HG03457 (cell line): Measurements from ENCODE around the gene ZBTB45.
"Not testable (repeated sequence)": the region's sequence is repeated elsewhere in the genome, so short reads cannot be mapped to it uniquely, and the experiment has no call there.

Experiments
- ATAC-seq: cut with Tn5 transposase; IDR thresholded peaks from one replicate; pipeline ENCODE4 v1.9.1; 2021; ENCODE audit warnings: moderate number of reproducible peaks; ENCODE audit not compliant: unreplicated experiment

The ZBTB45 gene

DNA sequence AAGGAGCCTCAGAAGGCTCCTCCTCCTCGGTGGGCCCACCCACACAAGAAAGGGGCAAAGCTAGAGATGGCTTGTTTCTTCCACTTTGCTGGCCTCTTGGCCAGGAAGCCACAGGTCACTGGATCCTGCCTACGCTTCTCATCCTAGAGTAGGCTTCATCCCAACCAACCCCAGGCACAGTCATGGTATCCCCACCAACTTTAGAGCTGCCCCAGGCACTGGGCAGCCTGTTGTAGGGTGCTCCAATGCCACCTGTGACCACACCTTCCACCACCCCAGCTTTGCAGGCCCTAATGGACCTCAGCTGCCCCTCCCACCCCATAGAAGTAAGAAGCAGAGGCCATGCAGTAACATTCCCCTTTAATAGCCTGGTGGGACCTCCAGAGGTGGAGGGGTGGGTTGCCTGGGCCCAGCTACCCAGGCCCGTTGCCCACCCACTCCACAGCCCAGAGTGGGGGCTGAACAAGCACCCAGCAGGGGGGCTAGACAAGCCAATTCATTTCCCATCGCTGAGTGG is 35.8 kb upstream of the ZBTB45 start:
- ATAC-seq: no peak

DNA sequence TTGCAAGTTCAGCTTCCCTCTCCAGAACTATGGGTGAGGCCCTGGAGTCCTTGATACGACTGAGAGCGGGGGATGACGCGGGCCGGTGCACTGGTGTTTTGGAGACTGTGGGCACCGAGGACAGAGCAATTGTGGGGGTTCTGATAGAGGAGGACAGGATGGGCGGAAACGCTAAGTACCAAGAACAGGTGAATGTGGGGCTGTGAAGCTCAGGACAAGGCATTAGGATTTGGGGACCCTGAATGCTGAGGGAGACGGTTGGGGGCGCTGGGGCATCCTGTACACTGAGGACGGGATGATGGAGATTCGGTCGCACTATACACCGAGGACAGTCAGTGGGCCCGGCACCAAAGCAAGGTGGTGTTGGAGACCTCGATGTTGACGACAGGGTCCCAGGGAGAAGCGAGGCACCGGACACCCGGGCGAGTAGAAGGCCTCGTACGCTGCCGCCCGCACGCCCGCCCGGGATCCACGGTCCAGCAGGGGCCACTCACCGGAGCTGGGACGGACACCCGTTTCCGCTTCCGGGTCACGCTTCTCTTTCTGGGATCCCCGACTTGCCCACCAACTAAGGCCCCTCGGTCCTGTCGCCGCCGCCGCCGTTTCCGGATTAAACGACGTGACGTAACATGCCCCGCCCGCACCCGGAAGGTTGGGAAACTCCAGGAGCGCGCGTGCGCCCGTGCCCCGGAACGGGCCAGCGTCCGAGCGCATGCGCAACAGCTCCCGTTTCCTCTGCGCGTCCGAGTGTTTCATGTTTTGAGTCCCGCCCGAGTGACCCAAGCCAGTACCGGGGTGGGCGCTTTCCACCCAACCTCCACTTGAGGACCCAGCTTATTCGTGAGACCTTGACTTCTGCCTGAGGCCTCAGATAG is 35.1 kb upstream of the ZBTB45 start, which contains the start of gene CHMP2A:
TSS of gene CHMP2A (minus strand) at position 612 of the 875 bp plus-strand sequence. CDS start 893 bp downstream, outside the sequence.
- ATAC-seq: no peak

DNA sequence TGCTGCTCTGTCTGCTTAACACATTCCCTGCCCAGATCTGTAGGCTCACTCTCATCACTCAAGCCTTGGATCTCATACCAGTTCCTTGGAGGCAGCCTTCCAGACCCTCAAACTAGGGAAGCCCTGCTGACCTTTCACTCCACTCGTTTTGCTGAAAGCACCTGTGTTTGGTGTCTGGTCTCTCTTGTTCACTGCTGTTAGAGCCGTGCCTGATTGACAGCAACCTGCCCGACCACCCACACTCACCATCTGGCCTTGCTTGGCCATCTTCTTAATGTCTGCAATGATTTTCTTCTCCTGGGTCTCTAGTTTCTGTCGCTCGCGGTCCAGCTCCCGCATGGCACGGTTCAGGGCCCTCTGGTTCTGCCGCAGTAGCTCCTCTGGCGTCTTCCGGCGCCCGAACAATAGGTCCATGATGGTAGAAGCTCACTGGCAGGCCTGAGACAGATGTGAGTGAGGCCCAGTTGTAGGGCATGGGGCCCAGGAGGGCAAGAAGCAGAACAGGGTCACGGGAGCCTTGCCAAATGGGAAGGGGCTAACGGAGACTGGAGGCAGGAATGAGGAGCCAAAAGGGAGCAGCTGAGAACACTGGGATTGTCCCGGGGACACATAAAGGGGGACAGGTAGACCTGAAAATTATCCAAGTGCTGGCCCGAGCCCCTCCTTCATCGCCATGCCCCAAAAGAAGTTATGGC is 34.3 kb upstream of the ZBTB45 start:
- no peak for ATAC-seq

DNA sequence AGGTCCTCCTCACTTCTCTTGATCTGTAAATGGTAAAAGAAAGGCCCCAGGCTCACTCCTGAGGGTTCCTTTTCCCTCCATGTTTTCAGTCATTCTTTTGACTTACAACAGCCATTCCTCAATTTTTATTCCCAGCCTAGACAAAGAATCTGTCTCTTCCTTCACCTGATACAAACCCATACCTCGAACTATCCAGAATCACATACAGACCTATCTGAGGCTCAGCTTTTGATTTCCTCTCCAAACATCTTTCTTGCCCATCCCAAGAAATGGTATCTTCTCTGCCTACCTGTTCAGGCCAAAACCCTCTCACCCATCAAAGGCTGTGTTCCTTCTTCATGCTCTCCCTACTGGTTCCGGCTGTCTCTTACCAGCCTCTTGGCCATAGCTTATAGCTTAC is 33.0 kb upstream of the ZBTB45 start:
- ATAC-seq: no peak

DNA sequence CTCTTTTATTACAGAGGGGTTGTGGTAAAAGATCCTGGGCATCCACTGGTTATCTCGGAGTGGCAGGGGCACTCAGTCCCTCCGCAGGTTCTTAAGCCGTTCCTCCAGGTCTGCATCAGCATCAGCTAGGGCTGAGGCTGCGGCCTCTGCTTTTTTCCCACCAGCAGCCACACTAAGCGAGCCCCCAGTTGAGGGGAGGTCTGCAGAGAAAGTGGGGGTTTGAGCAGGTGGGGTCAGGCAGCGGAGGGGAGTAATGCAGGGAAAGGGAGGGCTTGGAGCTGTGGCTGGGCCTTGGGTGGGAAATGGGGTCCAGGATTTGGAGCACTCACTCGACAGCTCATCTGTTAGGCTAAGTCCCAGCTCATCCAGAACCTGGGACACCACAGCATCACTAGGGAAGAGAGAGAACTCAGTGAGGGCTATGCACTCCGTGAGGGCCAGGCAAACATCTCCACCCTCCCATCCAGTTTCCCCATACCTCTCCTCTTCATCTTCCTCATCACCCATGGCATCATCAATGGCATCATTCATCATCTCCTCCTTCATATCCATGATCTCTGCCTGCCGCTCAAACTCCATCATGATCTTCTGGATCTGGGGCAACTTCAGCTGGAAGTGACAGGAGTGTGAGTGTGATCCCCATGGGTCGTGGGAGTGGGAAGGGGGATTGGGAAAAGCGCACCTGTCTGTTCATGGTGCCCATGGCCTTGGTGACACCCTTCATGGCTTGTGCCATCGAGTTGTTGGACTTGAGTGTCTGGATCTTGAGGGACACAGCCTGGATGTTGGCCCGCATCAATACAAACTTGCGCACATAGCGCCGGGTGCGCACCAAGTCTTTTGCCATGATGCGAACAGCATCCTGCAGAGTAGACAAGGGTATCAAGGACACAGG is 32.2 kb upstream of the ZBTB45 start:
- no peak for ATAC-seq

DNA sequence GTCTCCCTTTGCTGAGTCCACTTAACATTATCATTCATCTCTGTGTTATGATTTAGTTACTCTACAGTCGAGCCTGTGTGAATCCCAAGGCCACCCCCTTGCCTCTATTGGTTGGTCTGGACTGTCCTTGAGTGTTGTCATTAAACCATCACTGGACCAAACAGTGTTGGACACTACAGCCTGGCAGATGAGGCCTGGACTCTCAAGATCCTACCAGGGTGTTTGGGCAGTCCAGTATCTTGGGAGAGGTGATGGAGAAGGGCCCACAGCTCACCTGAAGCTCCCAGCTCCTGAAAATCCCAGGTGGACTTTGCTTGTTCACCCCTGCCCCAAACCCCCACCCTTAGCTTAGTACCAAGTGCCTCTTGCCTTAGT is 31.5 kb upstream of the ZBTB45 start:
- ATAC-seq: no peak

DNA sequence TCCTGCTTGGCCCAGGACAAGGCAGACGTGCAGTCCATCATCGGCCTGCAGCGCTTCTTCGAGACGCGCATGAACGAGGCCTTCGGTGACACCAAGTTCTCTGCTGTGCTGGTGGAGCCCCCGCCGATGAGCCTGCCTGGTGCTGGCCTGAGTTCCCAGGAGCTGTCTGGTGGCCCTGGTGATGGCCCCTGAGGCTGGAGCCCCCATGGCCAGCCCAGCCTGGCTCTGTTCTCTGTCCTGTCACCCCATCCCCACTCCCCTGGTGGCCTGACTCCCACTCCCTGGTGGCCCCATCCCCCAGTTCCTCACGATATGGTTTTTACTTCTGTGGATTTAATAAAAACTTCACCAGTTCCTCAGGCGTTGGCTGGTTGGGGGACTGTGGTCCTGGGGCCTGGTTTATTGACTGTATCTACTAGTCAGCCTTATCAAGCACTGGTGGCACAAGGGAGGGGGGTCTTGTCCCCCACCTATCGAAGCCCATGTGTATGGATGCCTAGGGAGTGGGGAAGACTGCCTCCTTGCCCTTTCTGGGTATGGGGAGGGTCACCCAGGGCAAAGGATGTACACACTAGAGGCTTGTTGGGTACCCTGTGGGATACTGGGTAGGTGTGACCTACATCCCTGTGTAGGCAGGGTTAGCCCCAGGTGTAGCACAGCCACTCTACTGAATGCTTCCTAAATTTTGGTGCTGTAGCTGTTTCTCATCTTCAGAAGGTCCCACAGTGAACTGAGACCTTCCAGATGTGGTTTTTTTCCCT is 30.9 kb upstream of the ZBTB45 start:
- ATAC-seq: no peak

DNA sequence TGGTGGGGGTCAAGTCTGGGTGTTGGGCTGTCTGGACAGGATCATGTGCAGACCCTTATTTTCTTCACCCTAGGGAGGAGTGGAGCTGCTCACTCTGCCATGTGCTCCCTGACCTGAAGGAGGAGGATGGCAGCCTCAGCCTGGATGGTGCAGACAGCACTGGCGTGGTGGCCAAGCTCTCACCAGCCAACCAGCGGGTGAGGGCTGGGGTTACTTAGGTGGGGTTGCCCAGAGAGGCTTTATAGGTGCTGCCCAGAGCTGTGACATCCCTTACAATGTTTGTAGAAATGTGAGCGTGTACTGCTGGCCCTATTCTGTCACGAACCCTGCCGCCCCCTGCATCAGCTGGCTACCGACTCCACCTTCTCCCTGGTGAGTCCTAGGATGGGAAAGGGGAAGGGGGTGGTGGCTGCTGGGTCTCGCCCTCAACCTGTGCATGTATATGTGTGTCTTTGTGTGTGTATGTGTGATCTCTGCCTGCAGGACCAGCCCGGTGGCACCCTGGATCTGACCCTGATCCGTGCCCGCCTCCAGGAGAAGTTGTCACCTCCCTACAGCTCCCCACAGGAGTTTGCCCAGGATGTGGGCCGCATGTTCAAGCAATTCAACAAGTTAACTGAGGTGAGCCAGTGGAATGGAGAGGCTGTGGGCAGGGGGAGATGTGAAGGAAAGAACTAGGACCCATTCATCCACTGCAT is 30.2 kb upstream of the ZBTB45 start:
- ATAC-seq: no peak

DNA sequence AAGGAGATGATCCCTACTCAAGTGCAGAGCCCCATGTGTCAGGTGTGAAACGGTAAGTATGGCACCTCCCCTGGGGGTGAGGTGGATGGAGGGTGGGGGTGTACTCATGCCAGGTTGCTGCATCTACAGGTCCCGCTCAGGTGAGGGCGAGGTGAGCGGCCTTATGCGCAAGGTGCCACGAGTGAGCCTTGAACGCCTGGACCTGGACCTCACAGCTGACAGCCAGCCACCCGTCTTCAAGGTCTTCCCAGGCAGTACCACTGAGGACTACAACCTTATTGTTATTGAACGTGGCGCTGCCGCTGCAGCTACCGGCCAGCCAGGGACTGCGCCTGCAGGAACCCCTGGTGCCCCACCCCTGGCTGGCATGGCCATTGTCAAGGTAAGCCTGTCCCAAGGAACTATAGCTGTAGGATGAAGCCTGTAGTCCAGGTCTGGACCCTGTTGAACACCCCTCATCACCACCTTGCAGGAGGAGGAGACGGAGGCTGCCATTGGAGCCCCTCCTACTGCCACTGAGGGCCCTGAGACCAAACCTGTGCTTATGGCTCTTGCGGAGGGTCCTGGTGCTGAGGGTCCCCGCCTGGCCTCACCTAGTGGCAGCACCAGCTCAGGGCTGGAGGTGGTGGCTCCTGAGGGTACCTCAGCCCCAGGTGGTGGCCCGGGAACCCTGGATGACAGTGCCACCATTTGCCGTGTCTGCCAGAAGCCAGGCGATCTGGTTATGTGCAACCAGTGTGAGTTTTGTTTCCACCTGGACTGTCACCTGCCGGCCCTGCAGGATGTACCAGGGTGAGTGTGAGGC is 29.5 kb upstream of the ZBTB45 start:
- ATAC-seq: no peak

DNA sequence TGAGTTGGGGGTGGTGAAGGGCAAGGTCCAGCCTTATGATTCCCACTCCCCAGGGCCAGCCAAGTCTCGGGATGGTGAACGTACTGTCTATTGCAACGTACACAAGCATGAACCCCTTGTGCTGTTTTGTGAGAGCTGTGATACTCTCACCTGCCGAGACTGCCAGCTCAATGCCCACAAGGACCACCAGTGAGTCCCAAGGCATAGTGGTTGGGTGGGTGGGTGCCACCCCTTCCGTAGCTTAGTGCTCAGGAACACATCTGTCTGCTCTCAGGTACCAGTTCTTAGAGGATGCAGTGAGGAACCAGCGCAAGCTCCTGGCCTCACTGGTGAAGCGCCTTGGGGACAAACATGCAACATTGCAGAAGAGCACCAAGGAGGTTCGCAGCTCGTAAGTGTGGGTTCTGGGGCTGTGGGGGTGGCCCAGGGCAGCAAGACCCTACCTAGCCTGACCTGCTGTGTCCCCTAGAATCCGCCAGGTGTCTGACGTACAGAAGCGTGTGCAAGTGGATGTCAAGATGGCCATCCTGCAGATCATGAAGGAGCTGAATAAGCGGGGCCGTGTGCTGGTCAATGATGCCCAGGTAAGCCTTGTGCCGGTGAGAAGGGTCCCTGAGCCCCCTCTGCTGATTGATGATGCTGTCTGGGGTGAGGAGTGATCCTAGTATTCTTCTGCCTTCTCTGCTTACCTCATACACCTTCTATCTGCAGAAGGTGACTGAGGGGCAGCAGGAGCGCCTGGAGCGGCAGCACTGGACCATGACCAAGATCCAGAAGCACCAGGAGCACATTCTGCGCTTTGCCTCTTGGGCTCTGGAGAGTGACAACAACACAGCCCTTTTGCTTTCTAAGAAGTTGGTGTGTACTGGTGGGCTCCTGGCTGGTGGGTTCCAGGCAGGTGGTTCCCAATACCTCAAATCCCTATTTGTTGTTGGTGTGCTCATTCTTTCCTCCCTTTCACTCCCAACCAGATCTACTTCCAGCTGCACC is 28.0 kb upstream of the ZBTB45 start:
- ATAC-seq: no peak

DNA sequence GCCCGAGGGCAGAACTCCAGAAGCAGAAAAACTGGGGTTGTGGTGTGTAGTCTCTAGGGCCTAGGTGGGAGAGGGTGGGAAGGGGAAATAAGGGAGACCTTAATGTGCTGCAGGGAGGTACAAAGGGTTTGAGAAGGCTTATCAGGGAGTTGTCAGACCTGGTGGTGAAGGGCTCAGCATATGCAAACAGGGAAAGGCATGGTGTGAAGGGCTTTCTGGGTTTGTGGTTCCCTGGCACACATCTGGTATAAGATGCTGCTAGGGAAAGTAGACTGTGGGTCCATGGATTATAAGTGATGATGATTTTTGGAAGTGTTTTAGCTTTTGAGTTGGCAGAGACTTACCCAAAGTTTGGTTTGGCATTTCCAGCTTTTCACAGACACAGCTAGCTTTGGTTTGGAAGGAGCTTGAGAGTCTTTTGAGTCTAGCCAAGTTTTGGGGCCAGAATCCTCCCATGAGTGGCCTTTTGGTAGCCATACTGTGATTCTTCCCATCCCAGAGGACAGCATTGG is 26.5 kb upstream of the ZBTB45 start:
- no peak for ATAC-seq

DNA sequence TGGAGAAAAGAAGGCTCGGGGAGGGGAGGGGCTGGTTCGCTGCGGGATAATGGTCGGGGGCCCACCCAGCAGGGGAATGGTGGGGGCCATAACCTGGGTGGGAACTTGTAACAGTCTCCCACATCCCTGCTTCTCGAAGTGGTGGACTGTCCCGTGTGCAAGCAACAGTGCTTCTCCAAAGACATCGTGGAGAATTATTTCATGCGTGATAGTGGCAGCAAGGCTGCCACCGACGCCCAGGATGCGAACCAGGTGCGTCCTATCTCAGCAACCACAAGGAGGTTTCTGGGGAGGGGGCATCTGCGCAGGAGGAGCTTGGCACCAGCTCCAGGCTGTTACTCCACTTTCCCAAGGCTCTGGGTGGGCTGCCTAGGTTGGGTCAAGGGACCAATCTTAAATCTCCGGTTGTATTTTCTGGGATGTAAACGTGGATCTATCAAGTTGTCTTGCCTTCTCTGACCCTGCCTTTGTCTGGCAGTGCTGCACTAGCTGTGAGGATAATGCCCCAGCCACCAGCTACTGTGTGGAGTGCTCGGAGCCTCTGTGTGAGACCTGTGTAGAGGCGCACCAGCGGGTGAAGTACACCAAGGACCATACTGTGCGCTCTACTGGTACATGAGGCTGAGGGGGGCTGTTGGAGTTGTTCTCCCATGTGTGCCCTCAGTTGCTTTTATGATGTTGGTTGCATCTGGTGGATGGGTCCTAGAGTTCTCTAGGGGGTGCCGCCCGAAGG is 25.8 kb upstream of the ZBTB45 start:
- no peak for ATAC-seq

DNA sequence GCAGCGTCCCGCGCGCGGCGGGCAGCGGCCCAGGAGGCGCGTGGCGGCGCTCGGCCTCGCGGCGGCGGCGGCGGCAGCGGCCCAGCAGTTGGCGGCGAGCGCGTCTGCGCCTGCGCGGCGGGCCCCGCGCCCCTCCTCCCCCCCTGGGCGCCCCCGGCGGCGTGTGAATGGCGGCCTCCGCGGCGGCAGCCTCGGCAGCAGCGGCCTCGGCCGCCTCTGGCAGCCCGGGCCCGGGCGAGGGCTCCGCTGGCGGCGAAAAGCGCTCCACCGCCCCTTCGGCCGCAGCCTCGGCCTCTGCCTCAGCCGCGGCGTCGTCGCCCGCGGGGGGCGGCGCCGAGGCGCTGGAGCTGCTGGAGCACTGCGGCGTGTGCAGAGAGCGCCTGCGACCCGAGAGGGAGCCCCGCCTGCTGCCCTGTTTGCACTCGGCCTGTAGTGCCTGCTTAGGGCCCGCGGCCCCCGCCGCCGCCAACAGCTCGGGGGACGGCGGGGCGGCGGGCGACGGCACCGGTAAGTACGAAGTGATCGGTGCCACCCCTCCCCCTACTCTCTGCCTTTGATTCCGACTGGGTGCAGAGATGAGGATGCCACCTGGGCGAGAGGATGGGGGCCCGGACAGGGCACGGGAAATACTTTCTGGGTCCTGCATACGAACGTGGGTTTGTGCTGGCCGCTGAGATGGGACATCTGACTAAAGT is 25.1 kb upstream of the ZBTB45 start:
- ATAC-seq: peak; percentile 19

DNA sequence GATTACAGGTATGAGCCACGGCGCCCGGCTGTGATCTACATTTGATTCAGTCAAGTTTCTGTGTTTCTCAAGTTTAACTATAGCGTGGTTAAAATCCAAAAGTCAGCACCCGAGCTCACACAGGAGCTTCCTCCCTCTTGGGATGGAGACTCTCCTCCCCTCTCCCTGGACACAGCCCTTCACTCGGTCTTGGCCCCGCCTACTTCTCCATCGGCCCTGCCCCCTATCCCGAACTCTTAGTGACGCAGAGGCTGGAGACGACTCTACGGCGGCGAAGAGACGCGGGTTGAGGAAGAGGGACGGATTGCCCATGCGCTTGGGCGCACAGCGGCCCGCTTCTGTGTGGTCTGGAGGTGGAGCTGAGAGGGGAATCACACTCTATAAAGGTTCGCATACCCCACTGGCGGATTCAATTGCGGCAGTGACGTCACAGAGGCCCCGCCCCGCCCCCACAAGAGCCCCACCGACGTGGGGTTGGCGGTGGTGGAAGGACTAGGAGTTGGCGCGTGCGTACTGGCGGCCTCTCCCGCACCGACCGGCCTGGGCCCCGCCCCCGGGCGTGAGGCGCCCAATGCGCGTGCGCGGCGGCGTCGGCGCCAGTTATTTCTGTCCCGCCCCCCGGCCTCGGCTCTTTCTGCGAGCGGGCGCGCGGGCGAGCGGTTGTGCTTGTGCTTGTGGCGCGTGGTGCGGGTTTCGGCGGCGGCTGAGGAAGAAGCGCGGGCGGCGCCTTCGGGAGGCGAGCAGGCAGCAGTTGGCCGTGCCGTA is 24.4 kb upstream of the ZBTB45 start, which contains the start of gene TRIM28:
TSS of gene TRIM28 (plus strand) at position 239 of the 765 bp plus-strand sequence. CDS start 694 bp downstream, outside the sequence.
- ATAC-seq: peak; percentile 67

DNA sequence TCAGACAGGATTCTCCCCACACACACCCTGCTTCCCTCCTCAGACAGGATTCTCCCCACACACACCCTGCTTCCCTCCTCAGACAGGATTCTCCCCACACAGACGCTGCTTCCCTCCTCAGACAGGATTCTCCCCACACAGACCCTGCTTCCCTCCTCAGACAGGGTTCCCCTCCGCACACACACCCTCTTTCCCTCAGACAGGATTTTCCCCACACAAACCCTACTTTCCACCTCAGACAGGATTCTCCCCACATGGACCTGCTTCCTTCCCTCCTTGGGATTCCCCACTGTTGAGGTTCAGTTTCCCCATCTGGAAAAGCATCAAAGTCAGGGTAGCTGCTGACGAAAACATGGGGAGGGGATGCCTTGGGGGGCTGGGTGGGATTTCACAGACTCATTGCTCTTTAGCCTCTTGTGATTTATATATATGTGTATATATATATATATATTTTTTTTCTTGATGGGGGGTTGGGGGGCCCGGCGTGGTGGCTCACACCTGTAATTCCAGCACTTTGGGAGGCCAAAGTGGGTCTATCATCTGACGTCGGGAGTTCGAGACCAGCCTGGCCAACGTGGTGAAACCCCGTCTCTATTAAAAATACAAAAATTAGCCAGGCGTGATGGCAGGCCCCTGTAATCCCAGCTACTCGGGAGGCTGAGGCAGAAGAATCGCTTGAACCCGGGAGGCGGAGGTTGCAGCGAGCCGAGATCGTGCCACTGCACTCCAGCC is 23.2 kb upstream of the ZBTB45 start:
- ATAC-seq: not testable (repeated sequence)
